ENCODE results near the gene IL21R.

IL21R gene

GRCh38 chr16:27367461-27368357, 34.3 kb upstream of the IL21R start:
- peak overlapping the region; percentile 64 for H3K4me3 ChIP-seq
- DNase-seq (ENCODE audit: low spot score), result peak; percentile 87
- peak; percentile 97 for TF ChIP-seq CTCF (IDR thresholded peaks at IDR 0.05)
- peak overlapping the region; percentile 62 to 74 for H3K27ac ChIP-seq

- H3K27ac ChIP-seq, result peak overlapping the region in 1 of 2 donors; percentile 62
Measured at GRCh38 chr16:27368358-27368722, 33.6 kb upstream of the IL21R start.

GRCh38 chr16:27369806-27370205, 32.2 kb upstream of the IL21R start:
- DNase-seq (ENCODE audit: low spot score), result no peak
- Histone ChIP-seq H3K4me3 (no peak overlapping the region), H3K27ac (no peak overlapping the region)
- TF ChIP-seq CTCF (IDR thresholded peaks at IDR 0.05), result no peak

More at GRCh38 chr16:27368358-27368722, 33.6 kb upstream of the IL21R start:
- peak overlapping the region; percentile 64 for H3K4me3 ChIP-seq
- TF ChIP-seq CTCF (IDR thresholded peaks at IDR 0.05), result peak; percentile 20
- DNase-seq (ENCODE audit: low spot score), result no peak

- TF ChIP-seq CTCF (IDR thresholded peaks at IDR 0.05), result no peak
- H3K4me3 ChIP-seq, result no peak overlapping the region
- H3K27ac ChIP-seq, result no peak overlapping the region
- DNase-seq (ENCODE audit: low spot score), result no peak
Measured at GRCh38 chr16:27370318-27370717, 31.7 kb upstream of the IL21R start.

- no peak for TF ChIP-seq CTCF (IDR thresholded peaks at IDR 0.05)
- Histone ChIP-seq H3K27ac (no peak overlapping the region), H3K4me3 (no peak overlapping the region)
- DNase-seq (ENCODE audit: low spot score), result no peak
Measured at GRCh38 chr16:27373312-27373711, 28.7 kb upstream of the IL21R start.

- no peak for DNase-seq (ENCODE audit: low spot score)
- H3K27ac ChIP-seq, result peak overlapping the region; percentile 30 to 59
- H3K4me3 ChIP-seq, result peak overlapping the region; percentile 24
- TF ChIP-seq CTCF (IDR thresholded peaks at IDR 0.05), result no peak
Measured at GRCh38 chr16:27374221-27374803, 27.7 kb upstream of the IL21R start.
